KMS-11 (cell line): Measurements from ENCODE around the gene UBL4A.
"Not testable (repeated sequence)": the region's sequence is repeated elsewhere in the genome, so short reads cannot be mapped to it uniquely, and the experiment has no call there.

Experiments used
- H2AFZ ChIP-seq: fragments of 200-600 bp; sonication (generic); 2 replicates; pipeline ENCODE4 v1.6.1; 2016; ENCODE audit warnings: antibody characterized with exemption, mixed run types, low read depth
- H3K27ac ChIP-seq: fragments of 200-600 bp; sonication (generic); 2 replicates; pipeline ENCODE4 v1.6.1; 2016; ENCODE audit warnings: mild to moderate bottlenecking, mixed run types
- H3K27me3 ChIP-seq: fragments of 200-600 bp; sonication (generic); 2 replicates; pipeline ENCODE4 v1.6.1; 2017; ENCODE audit warnings: mild to moderate bottlenecking, low read depth, mixed run types, moderate library complexity; ENCODE audit not compliant: insufficient read depth
- H3K36me3 ChIP-seq: fragments of 200-600 bp; sonication (generic); 2 replicates; pipeline ENCODE4 v1.6.1; 2017; ENCODE audit warnings: mild to moderate bottlenecking, mixed run types; ENCODE audit not compliant: insufficient read depth
- H3K4me1 ChIP-seq: fragments of 200-600 bp; sonication (generic); 2 replicates; pipeline ENCODE4 v1.6.1; 2016; ENCODE audit warnings: mild to moderate bottlenecking, low read depth, mixed run types; ENCODE audit not compliant: poor library complexity, severe bottlenecking
- H3K4me2 ChIP-seq: fragments of 200-600 bp; sonication (generic); 2 replicates; pipeline ENCODE4 v1.7.0; 2016; ENCODE audit warnings: mild to moderate bottlenecking, mixed run types
- H3K4me3 ChIP-seq: fragments of 200-600 bp; sonication (generic); IDR thresholded peaks from 2 replicates; pipeline ENCODE4 v1.6.1; 2017; ENCODE audit warnings: low read depth, low read length, mixed read lengths; ENCODE audit not compliant: insufficient read depth
- H3K79me2 ChIP-seq: fragments of 200-600 bp; sonication (generic); 2 replicates; pipeline ENCODE4 v1.6.1; 2016; ENCODE audit warnings: low read depth, mixed run types; ENCODE audit not compliant: insufficient read depth
- H3K9ac ChIP-seq: fragments of 200-600 bp; sonication (generic); 2 replicates; pipeline ENCODE4 v1.6.1; 2016; ENCODE audit warnings: mild to moderate bottlenecking, mixed run types
- H4K20me1 ChIP-seq: fragments of 200-600 bp; sonication (generic); 2 replicates; pipeline ENCODE4 v1.6.1; 2016; ENCODE audit warnings: mild to moderate bottlenecking, mixed run types; ENCODE audit not compliant: insufficient read depth
- CTCF ChIP-seq: fragments of 200-600 bp; sonication (generic); conservative IDR thresholded peaks from 2 replicates; pipeline ENCODE4 v1.6.1; 2017; ENCODE audit warnings: low read depth, mild to moderate bottlenecking, antibody characterized with exemption, low read length, moderate library complexity, mixed read lengths

UBL4A gene

GRCh38 chrX:154506483-154507332 lies 20.3 kb upstream of the UBL4A start:
- no peaks in the 10 kb centered on the region for H4K20me1 ChIP-seq
- no peaks in the 10 kb centered on the region for H3K79me2 ChIP-seq
- H3K4me3 ChIP-seq = no peak overlapping the region
- no peak for TF ChIP-seq CTCF
- no peaks in the 10 kb centered on the region for H3K27me3 ChIP-seq
- no peaks in the 10 kb centered on the region for H3K4me1 ChIP-seq
- no peak overlapping the region for H3K27ac ChIP-seq
- H3K4me2 ChIP-seq = no peak overlapping the region
- no peak overlapping the region for H2AFZ ChIP-seq
- H3K9ac ChIP-seq = no peak overlapping the region
- H3K36me3 ChIP-seq = no peaks in the 10 kb centered on the region

DNA sequence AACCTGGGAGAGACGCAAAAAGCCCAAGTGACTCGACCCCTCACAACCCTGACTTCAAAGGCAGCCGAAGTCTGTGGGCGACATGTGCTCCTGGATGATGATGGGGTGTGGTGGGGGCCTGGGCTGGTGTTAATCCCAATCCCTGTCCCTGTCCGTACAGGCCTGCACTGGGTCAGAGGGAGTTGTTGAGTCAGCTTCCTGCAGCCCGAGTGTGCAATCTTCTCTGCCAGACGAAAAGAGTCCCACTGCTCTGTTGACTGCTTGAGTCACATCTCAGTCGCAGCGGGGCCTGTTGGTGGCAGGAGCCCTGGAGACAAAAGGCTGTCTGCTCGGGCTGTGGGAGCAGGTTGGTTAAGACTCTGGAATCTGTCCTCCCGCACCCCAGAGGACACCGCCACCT lies 19.3 kb upstream of the UBL4A start:
- H3K27ac ChIP-seq = no peak overlapping the region
- TF ChIP-seq CTCF = no peak
- no peaks in the 10 kb centered on the region for H3K36me3 ChIP-seq
- no peak overlapping the region for H3K4me2 ChIP-seq
- H2AFZ ChIP-seq = no peak overlapping the region
- H3K4me1 ChIP-seq = no peaks in the 10 kb centered on the region
- H3K9ac ChIP-seq = no peak overlapping the region
- no peaks in the 10 kb centered on the region for H4K20me1 ChIP-seq
- H3K4me3 ChIP-seq = no peak overlapping the region
- H3K27me3 ChIP-seq = no peaks in the 10 kb centered on the region
- no peaks in the 10 kb centered on the region for H3K79me2 ChIP-seq

GRCh38 chrX:154502989-154503388 lies 16.6 kb upstream of the UBL4A start:
- Histone ChIP-seq H3K27me3 (no peaks in the 10 kb centered on the region), H3K36me3 (no peaks in the 10 kb centered on the region), H2AFZ (no peak overlapping the region), H4K20me1 (no peaks in the 10 kb centered on the region), H3K4me1 (no peaks in the 10 kb centered on the region), H3K4me3 (no peak overlapping the region), H3K27ac (no peak overlapping the region), H3K4me2 (no peak overlapping the region), H3K9ac (no peak overlapping the region), H3K79me2 (no peaks in the 10 kb centered on the region)
- TF ChIP-seq CTCF = no peak

DNA sequence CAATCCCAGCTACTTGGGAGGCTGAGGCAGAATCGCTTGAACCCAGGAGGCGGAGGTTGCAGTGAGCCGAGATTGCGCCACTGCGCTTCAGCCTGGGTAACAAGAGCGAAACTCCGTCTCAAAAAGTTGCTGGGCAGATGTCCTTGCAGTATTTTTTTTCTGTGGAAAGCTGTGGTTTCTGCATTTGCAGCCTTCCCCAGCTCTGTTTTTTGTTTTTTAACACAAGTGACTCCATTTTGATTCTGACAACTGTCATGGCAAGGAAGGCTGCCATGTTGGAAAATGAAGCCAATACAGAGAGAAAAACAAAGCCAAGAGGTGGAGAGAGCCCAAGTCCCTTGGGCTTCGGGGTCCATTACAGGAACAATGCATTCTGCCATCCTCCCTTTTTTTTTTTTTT lies 15.7 kb upstream of the UBL4A start:
- H3K9ac ChIP-seq = no peak overlapping the region
- no peaks in the 10 kb centered on the region for H4K20me1 ChIP-seq
- H3K27me3 ChIP-seq = no peaks in the 10 kb centered on the region
- H3K4me2 ChIP-seq = no peak overlapping the region
- H3K36me3 ChIP-seq = no peaks in the 10 kb centered on the region
- TF ChIP-seq CTCF = no peak
- H3K79me2 ChIP-seq = no peaks in the 10 kb centered on the region
- no peaks in the 10 kb centered on the region for H3K4me1 ChIP-seq
- H3K27ac ChIP-seq = no peak overlapping the region
- no peak overlapping the region for H2AFZ ChIP-seq
- H3K4me3 ChIP-seq = no peak overlapping the region

- not testable (repeated sequence) for H3K4me1 ChIP-seq, H3K9ac ChIP-seq, H3K4me3 ChIP-seq, H3K36me3 ChIP-seq, H3K4me2 ChIP-seq, H3K27me3 ChIP-seq, H2AFZ ChIP-seq, H3K79me2 ChIP-seq, H4K20me1 ChIP-seq, H3K27ac ChIP-seq
Observed at GRCh38 chrX:154501423-154501822, 15.0 kb upstream of the UBL4A start.

DNA sequence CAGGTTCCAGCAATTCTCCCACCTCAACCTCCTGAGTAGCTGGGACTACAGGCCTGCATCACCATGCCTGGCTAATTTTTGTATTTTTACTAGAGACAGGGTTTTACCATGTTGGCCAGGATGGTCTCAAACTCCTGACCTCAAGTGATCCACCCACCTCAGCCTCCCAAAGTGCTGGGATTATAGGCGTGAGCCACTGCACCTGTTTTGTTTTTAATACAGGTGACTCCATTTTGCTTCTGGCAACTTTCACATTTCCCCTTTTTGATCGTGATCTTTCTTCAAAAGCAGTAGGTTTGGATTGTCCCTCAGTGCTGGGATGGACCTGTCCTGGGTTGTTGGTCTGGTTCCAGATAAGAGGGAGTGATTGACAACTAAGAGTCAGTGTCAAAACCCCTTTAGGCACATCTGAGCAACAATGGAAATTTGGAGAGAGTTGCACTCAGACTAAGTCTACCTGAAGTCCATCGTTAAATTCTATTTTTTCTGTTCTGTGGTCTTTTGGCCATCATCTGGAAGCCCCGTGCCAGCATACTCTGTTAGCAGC lies 10.2 kb upstream of the UBL4A start:
- not testable (repeated sequence) for H3K4me2 ChIP-seq, H3K27ac ChIP-seq, H3K9ac ChIP-seq, H3K36me3 ChIP-seq, H3K4me3 ChIP-seq, H4K20me1 ChIP-seq, H3K79me2 ChIP-seq, H2AFZ ChIP-seq, H3K27me3 ChIP-seq, H3K4me1 ChIP-seq
